ENCODE data around the gene PGLYRP2.

PGLYRP2 gene

GRCh38 chr19:15466851-15467733, 12.2 kb downstream of the PGLYRP2 start:
- Histone ChIP-seq H3K36me3 (ENCODE audit: control insufficient read depth, insufficient read depth, low read length, severe bottlenecking) (no peaks in the 10 kb centered on the region), H3K4me3 (ENCODE audit: low read length) (no peak overlapping the region), H3K9me3 (ENCODE audit: control insufficient read depth, low read length) (no peaks in the 10 kb centered on the region), H3K4me1 (ENCODE audit: control insufficient read depth, insufficient read depth, low read length) (peaks cover 26% of the 10 kb centered on the region), H3K9ac (ENCODE audit: low read length) (no peak overlapping the region), H3K27me3 (replicated peaks; ENCODE audit: control insufficient read depth, insufficient read depth, low read length) (peaks cover 31% of the 10 kb centered on the region)
- DNase-seq (ENCODE audit: low read depth), result no peak

- Histone ChIP-seq H3K4me1 (ENCODE audit: control insufficient read depth, insufficient read depth, low read length) (peaks cover 24% of the 10 kb centered on the region), H3K9me3 (ENCODE audit: control insufficient read depth, low read length) (no peaks in the 10 kb centered on the region), H3K9ac (ENCODE audit: low read length) (no peak within 1 kb of the TSS), H3K27me3 (replicated peaks; ENCODE audit: control insufficient read depth, insufficient read depth, low read length) (peaks cover 45% of the 10 kb centered on the region), H3K4me3 (ENCODE audit: low read length) (no peak within 1 kb of the TSS), H3K36me3 (ENCODE audit: control insufficient read depth, insufficient read depth, low read length, severe bottlenecking) (no peaks in the 10 kb centered on the region)
- no peak for DNase-seq (ENCODE audit: low read depth)
Observed at GRCh38 chr19:15464394-15465385, 14.6 kb downstream of the PGLYRP2 start, which contains the start of gene RASAL3. RASAL3 (minus strand) TSS chr19:15464544; CDS start chr19:15464358, 186 bp downstream.

GRCh38 chr19:15463861-15464371, 15.4 kb downstream of the PGLYRP2 start:
- no peak overlapping the region for H3K4me3 ChIP-seq (ENCODE audit: low read length)
- no peaks in the 10 kb centered on the region for H3K9me3 ChIP-seq (ENCODE audit: control insufficient read depth, low read length)
- no peak overlapping the region for H3K9ac ChIP-seq (ENCODE audit: low read length)
- H3K36me3 ChIP-seq (ENCODE audit: control insufficient read depth, insufficient read depth, low read length, severe bottlenecking), result no peaks in the 10 kb centered on the region
- DNase-seq (ENCODE audit: low read depth), result no peak
- H3K4me1 ChIP-seq (ENCODE audit: control insufficient read depth, insufficient read depth, low read length), result peaks cover 16% of the 10 kb centered on the region
- peaks cover 38% of the 10 kb centered on the region for H3K27me3 ChIP-seq (replicated peaks; ENCODE audit: control insufficient read depth, insufficient read depth, low read length)

- Histone ChIP-seq H3K36me3 (ENCODE audit: control insufficient read depth, insufficient read depth, low read length, severe bottlenecking) (no peaks in the 10 kb centered on the region), H3K4me3 (ENCODE audit: low read length) (no peak overlapping the region), H3K9me3 (ENCODE audit: control insufficient read depth, low read length) (no peaks in the 10 kb centered on the region), H3K9ac (ENCODE audit: low read length) (no peak overlapping the region), H3K27me3 (replicated peaks; ENCODE audit: control insufficient read depth, insufficient read depth, low read length) (peaks cover 44% of the 10 kb centered on the region), H3K4me1 (ENCODE audit: control insufficient read depth, insufficient read depth, low read length) (peaks cover 7% of the 10 kb centered on the region)
- no peak for DNase-seq (ENCODE audit: low read depth)
Observed at GRCh38 chr19:15461694-15462093, 17.6 kb downstream of the PGLYRP2 start.

GRCh38 chr19:15457701-15458484, 21.4 kb downstream of the PGLYRP2 start:
- H3K9ac ChIP-seq (ENCODE audit: low read length), result no peak overlapping the region
- no peaks in the 10 kb centered on the region for H3K36me3 ChIP-seq (ENCODE audit: control insufficient read depth, insufficient read depth, low read length, severe bottlenecking)
- H3K27me3 ChIP-seq (replicated peaks; ENCODE audit: control insufficient read depth, insufficient read depth, low read length), result peaks cover 61% of the 10 kb centered on the region
- no peaks in the 10 kb centered on the region for H3K9me3 ChIP-seq (ENCODE audit: control insufficient read depth, low read length)
- no peak for DNase-seq (ENCODE audit: low read depth)
- no peak overlapping the region for H3K4me3 ChIP-seq (ENCODE audit: low read length)
- peaks cover 2% of the 10 kb centered on the region for H3K4me1 ChIP-seq (ENCODE audit: control insufficient read depth, insufficient read depth, low read length)

- peaks cover 61% of the 10 kb centered on the region for H3K27me3 ChIP-seq (replicated peaks; ENCODE audit: control insufficient read depth, insufficient read depth, low read length)
- H3K9me3 ChIP-seq (ENCODE audit: control insufficient read depth, low read length), result no peaks in the 10 kb centered on the region
- no peak overlapping the region for H3K9ac ChIP-seq (ENCODE audit: low read length)
- DNase-seq (ENCODE audit: low read depth), result no peak
- H3K36me3 ChIP-seq (ENCODE audit: control insufficient read depth, insufficient read depth, low read length, severe bottlenecking), result no peaks in the 10 kb centered on the region
- no peak overlapping the region for H3K4me3 ChIP-seq (ENCODE audit: low read length)
- H3K4me1 ChIP-seq (ENCODE audit: control insufficient read depth, insufficient read depth, low read length), result peaks cover 7% of the 10 kb centered on the region
Observed at GRCh38 chr19:15456871-15457700, 22.2 kb downstream of the PGLYRP2 start.

GRCh38 chr19:15456441-15456840, 22.9 kb downstream of the PGLYRP2 start:
- H3K4me1 ChIP-seq (ENCODE audit: control insufficient read depth, insufficient read depth, low read length), result peaks cover 7% of the 10 kb centered on the region
- no peaks in the 10 kb centered on the region for H3K36me3 ChIP-seq (ENCODE audit: control insufficient read depth, insufficient read depth, low read length, severe bottlenecking)
- no peak overlapping the region for H3K4me3 ChIP-seq (ENCODE audit: low read length)
- peaks cover 56% of the 10 kb centered on the region for H3K27me3 ChIP-seq (replicated peaks; ENCODE audit: control insufficient read depth, insufficient read depth, low read length)
- H3K9me3 ChIP-seq (ENCODE audit: control insufficient read depth, low read length), result no peaks in the 10 kb centered on the region
- no peak overlapping the region for H3K9ac ChIP-seq (ENCODE audit: low read length)
- no peak for DNase-seq (ENCODE audit: low read depth)

GRCh38 chr19:15455996-15456395, 23.3 kb downstream of the PGLYRP2 start:
- peaks cover 7% of the 10 kb centered on the region for H3K4me1 ChIP-seq (ENCODE audit: control insufficient read depth, insufficient read depth, low read length)
- H3K4me3 ChIP-seq (ENCODE audit: low read length), result no peak overlapping the region
- DNase-seq (ENCODE audit: low read depth), result no peak
- H3K9me3 ChIP-seq (ENCODE audit: control insufficient read depth, low read length), result no peaks in the 10 kb centered on the region
- no peaks in the 10 kb centered on the region for H3K36me3 ChIP-seq (ENCODE audit: control insufficient read depth, insufficient read depth, low read length, severe bottlenecking)
- peaks cover 52% of the 10 kb centered on the region for H3K27me3 ChIP-seq (replicated peaks; ENCODE audit: control insufficient read depth, insufficient read depth, low read length)
- no peak overlapping the region for H3K9ac ChIP-seq (ENCODE audit: low read length)

- peaks cover 40% of the 10 kb centered on the region for H3K27me3 ChIP-seq (replicated peaks; ENCODE audit: control insufficient read depth, insufficient read depth, low read length)
- H3K9me3 ChIP-seq (ENCODE audit: control insufficient read depth, low read length), result no peaks in the 10 kb centered on the region
- peaks cover 7% of the 10 kb centered on the region for H3K4me1 ChIP-seq (ENCODE audit: control insufficient read depth, insufficient read depth, low read length)
- H3K36me3 ChIP-seq (ENCODE audit: control insufficient read depth, insufficient read depth, low read length, severe bottlenecking), result no peaks in the 10 kb centered on the region
- no peak for DNase-seq (ENCODE audit: low read depth)
- H3K9ac ChIP-seq (ENCODE audit: low read length), result no peak overlapping the region
- H3K4me3 ChIP-seq (ENCODE audit: low read length), result no peak overlapping the region
Observed at GRCh38 chr19:15453906-15454860, 25.1 kb downstream of the PGLYRP2 start.
